ENCODE results near the gene RAX.

Gene RAX

GRCh38 chr18:59246796-59247195, 26.5 kb downstream of the RAX start:
- DNase-seq (ENCODE audit: low spot score): no peak

GRCh38 chr18:59242906-59243305, 30.3 kb downstream of the RAX start:
- no peak for DNase-seq (ENCODE audit: low spot score)

GRCh38 chr18:59239642-59240041, 33.6 kb downstream of the RAX start:
- DNase-seq (ENCODE audit: low spot score): no peak

GRCh38 chr18:59238385-59238784, 34.9 kb downstream of the RAX start:
- no peak for DNase-seq (ENCODE audit: low spot score)

GRCh38 chr18:59233017-59233410, 40.2 kb downstream of the RAX start:
- DNase-seq (ENCODE audit: low spot score): no peak

- DNase-seq (ENCODE audit: low spot score): no peak
Observed at GRCh38 chr18:59232309-59233016, 40.8 kb downstream of the RAX start.

GRCh38 chr18:59231877-59232276, 41.4 kb downstream of the RAX start:
- no peak for DNase-seq (ENCODE audit: low spot score)

- no peak for DNase-seq (ENCODE audit: low spot score)
Observed at GRCh38 chr18:59231114-59231513, 42.1 kb downstream of the RAX start.

- no peak for DNase-seq (ENCODE audit: low spot score)
Observed at GRCh38 chr18:59229701-59230443, 43.4 kb downstream of the RAX start.

GRCh38 chr18:59229191-59229590, 44.1 kb downstream of the RAX start:
- DNase-seq (ENCODE audit: low spot score): no peak

- DNase-seq (ENCODE audit: low spot score): no peak
Observed at GRCh38 chr18:59228351-59228750, 44.9 kb downstream of the RAX start.

- no peak for DNase-seq (ENCODE audit: low spot score)
Observed at GRCh38 chr18:59222341-59222740, 50.9 kb downstream of the RAX start.

GRCh38 chr18:59220784-59221765, 52.2 kb downstream of the RAX start:
- DNase-seq (ENCODE audit: low spot score): no peak

- DNase-seq (ENCODE audit: low spot score): no peak
Observed at GRCh38 chr18:59220164-59220783, 53.0 kb downstream of the RAX start.

GRCh38 chr18:59219672-59220163, 53.5 kb downstream of the RAX start, which contains the start of gene GRP:
TSS of gene GRP (plus strand) at chr18:59220158. CDS start at chr18:59220266, 108 bp downstream.
- DNase-seq (ENCODE audit: low spot score): no peak

GRCh38 chr18:59218018-59218417, 55.2 kb downstream of the RAX start:
- DNase-seq (ENCODE audit: low spot score): no peak

All from left forelimb (tissue), 1 donor.